NOMO-1 (cell line): Measurements from ENCODE around the gene MAP4K2.

Experiments
- DNase-seq, 2 experiments: peaks; one replicate each; lab custom pipeline; 2025; ENCODE audit not compliant: unreplicated experiment in 2 of 2; lab: John Stamatoyannopoulos, UW

The MAP4K2 gene

GRCh38 chr11:64743591-64744543 lies 59.1 kb downstream of the MAP4K2 start, which contains the start of gene RASGRP2:
RASGRP2 (minus strand) TSS chr11:64744142; CDS start chr11:64742866, 1,276 bp downstream.
- peak; percentile 75 to 86 for DNase-seq

GRCh38 chr11:64742889-64743590 lies 60.0 kb downstream of the MAP4K2 start:
- DNase-seq: peak; percentile 63 to 86

- peak; percentile 43 to 52 for DNase-seq
Measured at GRCh38 chr11:64742087-64742888, 60.7 kb downstream of the MAP4K2 start.

- no peak for DNase-seq
Measured at GRCh38 chr11:64741375-64742086, 61.5 kb downstream of the MAP4K2 start.

GRCh38 chr11:64739871-64740270 lies 63.1 kb downstream of the MAP4K2 start:
- DNase-seq: no peak

GRCh38 chr11:64736654-64737053 lies 66.4 kb downstream of the MAP4K2 start:
- DNase-seq: no peak

GRCh38 chr11:64735725-64736259 lies 67.2 kb downstream of the MAP4K2 start:
- DNase-seq: no peak
